IMR-90 (cell line): Measurements from ENCODE around the gene HMHB1. TPM values are rescaled to one million over a fixed set of nuclear protein-coding genes. Genes with fewer than 3 reads are reported as not detected.

Source experiments
- ATAC-seq: fragments of 200-7000 bp; cut with Tn5 transposase; 2 replicates; pipeline ENCODE4 v1.9.1; 2020; ENCODE audit warnings: low read depth, mild to moderate bottlenecking, moderate library complexity
- BruUV-seq: library from RNA; stranded (reverse); fragments of 400-500 nt; replicated peaks from 2 replicates; lab custom pipeline; 2021; lab: Mats Ljungman, UMichigan
- CTCF ChIA-PET: fragments of 300-600 bp; formaldehyde crosslinking; extraction: SDS; loops from one replicate; lab custom pipeline; 2021; ENCODE audit warnings: antibody characterized with exemption; lab: Yijun Ruan, JAX
- POLR2A ChIA-PET: fragments of 300-600 bp; sonication (Branson Sonifier 250); formaldehyde crosslinking; loops from one replicate; lab custom pipeline; 2022; ENCODE audit warnings: antibody characterized with exemption; ENCODE audit not compliant: unreplicated experiment; lab: Charles Lee
- DNase-seq: peaks from one replicate; pipeline ENCODE4 v3.0.0; 2013
- H2AFZ ChIP-seq: replicated peaks from 2 replicates; pipeline ENCODE3; 2013; ENCODE audit warnings: low read length, mild to moderate bottlenecking; ENCODE audit not compliant: poor library complexity
- H2AK5ac ChIP-seq: 2 replicates; pipeline ENCODE4 v1.6.1; 2013; ENCODE audit warnings: low read depth, low read length, inconsistent platforms
- H2AK9ac ChIP-seq: replicated peaks from 2 replicates; pipeline ENCODE3; 2013; ENCODE audit warnings: mild to moderate bottlenecking, low read depth, low read length, moderate library complexity; ENCODE audit not compliant: poor library complexity
- H2BK120ac ChIP-seq: 2 replicates; pipeline ENCODE4 v1.6.1; 2013; ENCODE audit warnings: low read depth, low read length, inconsistent platforms
- H2BK15ac ChIP-seq: 3 replicates; pipeline ENCODE4 v1.6.1; 2013; ENCODE audit warnings: low read depth, low read length, inconsistent platforms
- H2BK20ac ChIP-seq: 2 replicates; pipeline ENCODE4 v1.6.1; 2013; ENCODE audit warnings: low read depth, mild to moderate bottlenecking, inconsistent platforms, low read length, moderate library complexity
- H2BK5ac ChIP-seq: 2 replicates; pipeline ENCODE4 v1.6.1; 2013; ENCODE audit warnings: mild to moderate bottlenecking, low read depth, low read length, inconsistent platforms; ENCODE audit not compliant: poor library complexity, severe bottlenecking
- H3K14ac ChIP-seq: replicated peaks from 2 replicates; pipeline ENCODE4 v1.6.1; 2013; ENCODE audit warnings: low read depth, low read length, inconsistent platforms
- H3K18ac ChIP-seq: 2 replicates; pipeline ENCODE4 v1.6.1; 2013; ENCODE audit warnings: low read depth, low read length, control low read depth
- H3K23ac ChIP-seq: 2 replicates; pipeline ENCODE4 v1.6.1; 2013; ENCODE audit warnings: low read depth, low read length, inconsistent platforms
- H3K27ac ChIP-seq: 2 replicates; pipeline ENCODE4 v1.5.1; 2013; ENCODE audit warnings: mild to moderate bottlenecking, control low read depth, low read length; ENCODE audit not compliant: insufficient read depth
- H3K27me3 ChIP-seq: 2 replicates; pipeline ENCODE4 v1.6.1; 2013; ENCODE audit warnings: low read length; ENCODE audit not compliant: control insufficient read depth, insufficient read depth
- H3K36me3 ChIP-seq: 2 replicates; pipeline ENCODE4 v1.6.1; 2013; ENCODE audit warnings: low read length, mixed read lengths; ENCODE audit not compliant: control insufficient read depth, insufficient read depth
- H3K4ac ChIP-seq: 2 replicates; pipeline ENCODE4 v1.6.1; 2013; ENCODE audit warnings: low read depth, low read length, inconsistent platforms
- H3K4me1 ChIP-seq: 2 replicates; pipeline ENCODE4 v1.6.1; 2013; ENCODE audit warnings: low read length, mixed read lengths; ENCODE audit not compliant: control insufficient read depth, insufficient read depth
- H3K4me2 ChIP-seq: 2 replicates; pipeline ENCODE4 v1.6.1; 2013; ENCODE audit warnings: low read depth, mild to moderate bottlenecking, control low read depth, low read length, moderate library complexity
- H3K4me3 ChIP-seq: 2 replicates; pipeline ENCODE4 v1.5.1; 2013; ENCODE audit warnings: low read depth, mild to moderate bottlenecking, control low read depth, low read length, moderate library complexity; ENCODE audit not compliant: insufficient read depth
- H3K56ac ChIP-seq: 2 replicates; pipeline ENCODE4 v1.6.1; 2013; ENCODE audit warnings: low read length, inconsistent platforms; ENCODE audit not compliant: insufficient read depth; ENCODE audit errors: extremely low read depth
- H3K79me1 ChIP-seq, 2 experiments: 2 replicates each; pipeline ENCODE4 v1.6.1; 2013; ENCODE audit warnings: low read length in 2 of 2, inconsistent platforms in 1 of 2, low read depth in 1 of 2
- H3K9ac ChIP-seq: 2 replicates; pipeline ENCODE4 v1.6.1; 2013; ENCODE audit warnings: low read depth, low read length, control low read depth
- H3K9me1 ChIP-seq: 2 replicates; pipeline ENCODE4 v1.6.1; 2013; ENCODE audit warnings: low read length, inconsistent platforms; ENCODE audit not compliant: insufficient read depth
- H3K9me3 ChIP-seq: 2 replicates; pipeline ENCODE4 v1.6.1; 2013; ENCODE audit warnings: low read length; ENCODE audit not compliant: control insufficient read depth, insufficient read depth
- H4K20me1 ChIP-seq: 2 replicates; pipeline ENCODE4 v1.6.1; 2013; ENCODE audit warnings: low read length, inconsistent platforms; ENCODE audit not compliant: insufficient read depth
- H4K5ac ChIP-seq: 2 replicates; pipeline ENCODE4 v1.6.1; 2013; ENCODE audit warnings: mild to moderate bottlenecking, low read depth, low read length, control low read depth
- H4K8ac ChIP-seq, 2 experiments: 2 replicates each; pipeline ENCODE4 v1.6.1; 2013; ENCODE audit warnings: low read depth in 2 of 2, low read length in 2 of 2, control low read depth in 1 of 2, inconsistent platforms in 1 of 2
- H4K91ac ChIP-seq: 2 replicates; pipeline ENCODE4 v1.6.1; 2013; ENCODE audit warnings: low read depth, low read length, inconsistent platforms; ENCODE audit not compliant: insufficient read depth
- BHLHE40 ChIP-seq: fragments of 150-350 bp; IDR thresholded peaks from 2 replicates; pipeline ENCODE4 v1.6.1; 2016; ENCODE audit warnings: mild to moderate bottlenecking, low read depth, low read length
- CEBPB ChIP-seq: IDR thresholded peaks from 2 replicates; pipeline ENCODE4 v1.6.1; 2012; ENCODE audit warnings: low read depth, low read length, improper control_type of control experiment
- CTCF ChIP-seq: conservative IDR thresholded peaks from 2 replicates; pipeline ENCODE4 v1.5.1; 2012; ENCODE audit warnings: mild to moderate bottlenecking, low read depth, low read length, improper control_type of control experiment
- FOS ChIP-seq: fragments of 150-350 bp; IDR thresholded peaks from 2 replicates; pipeline ENCODE4 v1.6.1; 2016; ENCODE audit warnings: low read depth, low read length
- MAFK ChIP-seq: IDR thresholded peaks from 2 replicates; pipeline ENCODE4 v1.6.1; 2012; ENCODE audit warnings: low read depth, low read length, improper control_type of control experiment
- SMC3 ChIP-seq: fragments of 150-350 bp; IDR thresholded peaks from 2 replicates; pipeline ENCODE4 v1.6.1; 2016; ENCODE audit warnings: low read depth, mild to moderate bottlenecking, antibody characterized with exemption, low read length, moderate library complexity
- WGBS, 2 experiments: methylation state at CpG; one replicate each; pipeline versions ENCODE4 v1.1.5 to v1.1.7; 2013; ENCODE audit warnings: missing lambda C conversion rate in 2 of 2; ENCODE audit not compliant: insufficient read length in 1 of 2; ENCODE audit errors: extremely low coverage in 2 of 2; 5-methylcytosine and 5-hydroxymethylcytosine counted together
- dilution Hi-C: fragments of 300-500 bp; cut with HindIII; formaldehyde crosslinking; loops from one replicate; pipeline ENCODE4 v1.14.3; 2018; ENCODE audit warnings: low sequenced_read_pairs; ENCODE audit not compliant: unreplicated experiment
- in situ Hi-C: fragments of 300-500 bp; cut with MboI; formaldehyde crosslinking; loops from 3 replicates; pipeline ENCODE4 v1.14.3; 2019; ENCODE audit warnings: low sequenced_read_pairs, inconsistent platforms, mixed read lengths
- intact Hi-C: fragments of 100-400 bp; cut with micrococcal nuclease; formaldehyde crosslinking; loops from 2 replicates; pipeline ENCODE4 v1.10.0; 2022
- polyA plus RNA-seq, 3 experiments: library from polyadenylated mRNA; depleted of rRNA; stranded (reverse); fragments of >200 nt; gene quantifications; 2 replicates each; pipeline ENCODE4 v1.2.3, GENCODE V29; 2012; ENCODE audit warnings: low replicate concordance in 1 of 3
- total RNA-seq: library from RNA; depleted of rRNA; stranded (reverse); fragments of >200 nt; gene quantifications from 2 replicates; pipeline ENCODE4 v1.2.3, GENCODE V29; 2012

Gene HMHB1
- total and polyA plus RNA-seq, 2 of the 4 experiments (the other 2 are of a cell fraction) = not detected

GRCh38 chr5:143826951-143827444, 15.0 kb downstream of the HMHB1 start:
- Histone ChIP-seq H4K8ac (no peak overlapping the region), H3K18ac (0 out of 2 replicates have a peak overlapping the region, but pooled peaks have one; percentile 60), H4K20me1 (no peaks in the 10 kb centered on the region), H2AK5ac (no peak overlapping the region), H3K27ac (no peak overlapping the region), H3K4me3 (no peak overlapping the region), H3K9me1 (peaks cover 3% of the 10 kb centered on the region; the same call in 1 of the 2 replicates), H3K14ac (0 out of 2 replicates have a peak overlapping the region, but pooled peaks have one; percentile 5), H3K36me3 (no peaks in the 10 kb centered on the region), H2AFZ (no peak overlapping the region), H4K91ac (no peak overlapping the region), H3K9ac (no peak overlapping the region), H3K27me3 (no peaks in the 10 kb centered on the region), H2BK15ac (no peak overlapping the region), H3K4me1 (peaks cover 4% of the 10 kb centered on the region), H2BK20ac (peak overlapping the region; percentile 38; the same call in 1 of the 2 replicates), H3K79me1 (no peaks in the 10 kb centered on the region), H3K56ac (no peak overlapping the region), H4K5ac (no peak overlapping the region), H2AK9ac (no peak overlapping the region), H2BK5ac (no peak overlapping the region), H3K23ac (no peak overlapping the region), H3K4ac (no peak overlapping the region), H3K9me3 (no peaks in the 10 kb centered on the region), H3K4me2 (0 out of 2 replicates have a peak overlapping the region, but pooled peaks have one; percentile 22), H2BK120ac (no peak overlapping the region)
- intact Hi-C loops (loop anchor here (1.0 to 10.0 kb wide), 7 partner anchors 115 to 722 kb away; no protein-coding TSS in a partner anchor), dilution Hi-C loops (no loop called here), in situ Hi-C loops (loop anchor here (10.0 kb wide), 4 partner anchors 262 to 912 kb away; partner anchors contain the start of gene NR3C1)
- no CpG with 5 or more reads among the region's 3 CpGs for WGBS, 2 experiments
- ChIA-PET CTCF (interaction anchor here (1.2 kb wide), 1 partner anchor 141 kb away, joined by 3 read pairs; no protein-coding TSS in a partner anchor), POLR2A (interaction anchor here (0.5 kb wide), 1 partner anchor 447 kb away, joined by 3 read pairs; no protein-coding TSS in a partner anchor)
- DNase-seq (peak; percentile 59), ATAC-seq (peak; percentile 21)
- BruUV-seq = no TSS peak
- TF ChIP-seq MAFK (no peak), CEBPB (peak; percentile 51), BHLHE40 (0 out of 2 replicates have a peak, but pooled peaks have one; percentile 8), CTCF (no peak), FOS (no peak), SMC3 (peak; percentile 3; the same call in 1 of the 2 replicates)
